Occipital lobe (tissue), 2 donors: ENCODE results near the gene BCAS1. TPM values are rescaled to one million over a fixed set of nuclear protein-coding genes. Genes with fewer than 3 reads are reported as not detected.

ENCODE experiments used
- small RNA-seq: library from RNA; depleted of rRNA; stranded (forward); fragments of <200 nt; gene quantifications from one replicate; pipeline ENCODE3, GENCODE V24; 2014
- total RNA-seq: library from RNA; depleted of rRNA; stranded (reverse); fragments of >200 nt; gene quantifications from one replicate; pipeline ENCODE4 v1.2.3, GENCODE V29; 2014

Gene BCAS1
- total RNA-seq, 1 donor from 2014 or later = 3.0 TPM

Small RNA genes lying within 50 kb of the gene (small RNA-seq; reads per million reads assigned to genes)
- gene MIR4756 = not detected

Other genes starting within 250 kb of the BCAS1 start
- not detected for gene CYP24A1, start 103.4 kb upstream of the BCAS1 start, total RNA-seq
- 149 TPM for gene PFDN4, start 137.5 kb upstream of the BCAS1 start, total RNA-seq